PC-3 (cell line): ENCODE measurements around the gene CDH26. TPM values are rescaled to one million over a fixed set of nuclear protein-coding genes. Genes with fewer than 3 reads are reported as not detected.

Experiments used
- ATAC-seq: fragments of 200-7000 bp; cut with Tn5 transposase; 2 replicates; pipeline ENCODE4 v1.9.1; 2020; ENCODE audit warnings: mild to moderate bottlenecking, moderate library complexity
- BruUV-seq: library from RNA; stranded (reverse); fragments of 400-500 nt; replicated peaks from 2 replicates; lab custom pipeline; 2021; lab: Mats Ljungman, UMichigan
- CTCF ChIA-PET: fragments of 300-600 bp; sonication (Branson Sonifier 250); formaldehyde crosslinking; loops from one replicate; lab custom pipeline; 2022; ENCODE audit warnings: antibody characterized with exemption; lab: Charles Lee
- POLR2A ChIA-PET: fragments of 300-600 bp; sonication (Branson Sonifier 250); formaldehyde crosslinking; loops from one replicate; lab custom pipeline; 2022; ENCODE audit warnings: antibody characterized with exemption; ENCODE audit not compliant: unreplicated experiment; lab: Charles Lee
- DNase-seq: peaks from one replicate; pipeline ENCODE4 v3.0.0-alpha.2; 2015
- H2AFZ ChIP-seq: fragments of 300-600 bp; sonication (generic); 2 replicates; pipeline ENCODE4 v1.6.0; 2016; ENCODE audit warnings: antibody characterized with exemption, low read length
- H3F3A ChIP-seq: fragments of 300-600 bp; sonication (generic); one replicate; pipeline ENCODE4 v1.6.0; 2017; ENCODE audit warnings: antibody characterized with exemption, low read length, control low read depth, mild to moderate bottlenecking; ENCODE audit not compliant: unreplicated experiment
- H3K27ac ChIP-seq: fragments of 300-600 bp; sonication (generic); 2 replicates; pipeline ENCODE4 v1.5.1; 2016; ENCODE audit warnings: mild to moderate bottlenecking, low read length
- H3K27me3 ChIP-seq: fragments of 300-600 bp; sonication (generic); 2 replicates; pipeline ENCODE4 v1.6.1; 2016; ENCODE audit warnings: low read length, mixed read lengths
- H3K36me3 ChIP-seq: fragments of 300-600 bp; sonication (generic); 2 replicates; pipeline ENCODE4 v1.6.1; 2016; ENCODE audit warnings: low read depth, mixed run types, low read length, mixed read lengths
- H3K4me1 ChIP-seq: fragments of 300-600 bp; sonication (generic); 2 replicates; pipeline ENCODE4 v1.5.1; 2016; ENCODE audit warnings: low read length; ENCODE audit not compliant: insufficient read depth
- H3K4me2 ChIP-seq: fragments of 300-600 bp; sonication (generic); 2 replicates; pipeline ENCODE4 v1.6.0; 2016; ENCODE audit warnings: low read length
- H3K4me3 ChIP-seq: fragments of 300-600 bp; sonication (generic); 2 replicates; pipeline ENCODE4 v1.5.1; 2016; ENCODE audit warnings: mild to moderate bottlenecking, low read length, mixed read lengths
- H3K79me2 ChIP-seq: fragments of 300-600 bp; sonication (generic); 2 replicates; pipeline ENCODE4 v1.6.1; 2017; ENCODE audit warnings: low read length, mixed read lengths
- H3K9ac ChIP-seq: fragments of 300-600 bp; sonication (generic); 2 replicates; pipeline ENCODE4 v1.6.0; 2016; ENCODE audit warnings: mild to moderate bottlenecking, low read length
- H3K9me2 ChIP-seq: fragments of 300-600 bp; sonication (generic); replicated peaks from 2 replicates; pipeline ENCODE4 v1.6.1; 2016; ENCODE audit warnings: mixed run types, low read length, mixed read lengths
- H3K9me3 ChIP-seq: fragments of 300-600 bp; sonication (generic); 2 replicates; pipeline ENCODE4 v1.6.1; 2016; ENCODE audit warnings: low read length, mixed read lengths
- H4K20me1 ChIP-seq: fragments of 300-600 bp; sonication (generic); 2 replicates; pipeline ENCODE4 v1.6.1; 2016; ENCODE audit warnings: low read length, mixed read lengths
- EZH2 ChIP-seq: fragments of 300-600 bp; sonication (generic); IDR thresholded peaks from one replicate; pipeline ENCODE4 v1.6.1; 2017; ENCODE audit warnings: antibody characterized with exemption, mild to moderate bottlenecking, low read length; ENCODE audit not compliant: unreplicated experiment
- EZH2phosphoT487 ChIP-seq: fragments of 300-600 bp; sonication (generic); IDR thresholded peaks from 2 replicates; pipeline ENCODE4 v1.6.1; 2018; ENCODE audit warnings: mild to moderate bottlenecking, antibody characterized with exemption, low read length, borderline replicate concordance
- intact Hi-C: fragments of 100-400 bp; cut with micrococcal nuclease; formaldehyde crosslinking; loops from 2 replicates; pipeline ENCODE4 v1.9.0; 2023
- total RNA-seq: library from RNA; depleted of rRNA; stranded (reverse); fragments of >200 nt; gene quantifications from 2 replicates; pipeline ENCODE4 v1.2.3, GENCODE V29; 2014
- TF ChIP-seq, protein P1 (sequence below): fragments of 300-600 bp; sonication (generic); conservative IDR thresholded peaks from 2 replicates; pipeline ENCODE4 v1.5.1; 2017; ENCODE audit warnings: antibody characterized with exemption, low read depth, mild to moderate bottlenecking, low read length

CDH26 gene
- total RNA-seq, 1 experiment from 2014 or later: 1.2 TPM

DNA sequence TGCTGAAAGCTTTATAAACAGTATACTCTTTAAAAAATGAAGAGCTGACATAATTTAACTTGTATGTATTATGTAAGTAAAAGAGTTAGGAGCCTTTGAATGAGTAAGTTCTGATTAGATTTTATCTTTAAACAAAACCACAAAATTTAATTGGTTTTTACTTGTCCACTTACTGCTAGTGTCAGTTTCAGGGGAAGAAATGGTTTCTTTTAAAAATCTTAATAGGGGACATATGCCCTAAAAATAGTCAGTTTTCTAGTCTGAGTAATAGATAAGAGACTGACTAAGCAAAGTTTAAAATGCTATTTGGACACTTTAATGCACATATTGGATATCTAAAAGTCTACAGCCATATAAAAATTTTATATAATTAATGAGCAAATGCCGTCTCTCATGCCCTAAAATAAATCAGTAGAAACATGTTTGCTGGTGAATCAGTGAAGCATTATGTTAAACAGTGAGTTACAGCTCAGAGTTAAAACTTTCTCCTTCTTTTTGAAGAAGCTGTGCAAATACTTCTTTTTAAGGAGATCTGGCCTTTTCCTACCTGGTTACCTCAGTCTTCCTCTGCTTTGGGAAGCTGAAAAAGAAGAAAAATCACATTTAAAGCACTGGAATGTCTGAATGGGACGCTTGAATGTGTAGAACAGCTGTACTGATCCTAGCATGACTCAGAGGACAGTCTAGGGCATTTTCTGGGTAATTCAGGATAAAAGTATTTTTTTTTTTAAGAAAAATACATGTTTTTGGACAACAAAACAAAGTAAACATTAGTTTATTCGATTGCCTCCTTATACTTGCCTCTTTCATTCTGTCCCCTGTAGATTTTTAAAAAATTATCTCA is 55.3 kb downstream of the CDH26 start:
- Histone ChIP-seq H3K4me3 (no peak overlapping the region), H3K27ac (no peak overlapping the region), H4K20me1 (no peaks in the 10 kb centered on the region), H3K9me2 (no peaks in the 10 kb centered on the region), H3K27me3 (no peaks in the 10 kb centered on the region), H3K9ac (no peak overlapping the region), H3K4me2 (no peak overlapping the region), H2AFZ (no peak overlapping the region), H3F3A (no peaks in the 10 kb centered on the region), H3K4me1 (0 out of 2 replicates have a peak, but pooled peaks cover 2% of the 10 kb centered on the region), H3K36me3 (no peaks in the 10 kb centered on the region), H3K79me2 (no peaks in the 10 kb centered on the region), H3K9me3 (peaks cover 4% of the 10 kb centered on the region; the same call in 1 of the 2 replicates)
- POLR2A ChIA-PET: no interaction called here
- intact Hi-C loops: no loop called here
- no peak for DNase-seq
- TF ChIP-seq EZH2: no peak
- TF ChIP-seq, protein P1, sequence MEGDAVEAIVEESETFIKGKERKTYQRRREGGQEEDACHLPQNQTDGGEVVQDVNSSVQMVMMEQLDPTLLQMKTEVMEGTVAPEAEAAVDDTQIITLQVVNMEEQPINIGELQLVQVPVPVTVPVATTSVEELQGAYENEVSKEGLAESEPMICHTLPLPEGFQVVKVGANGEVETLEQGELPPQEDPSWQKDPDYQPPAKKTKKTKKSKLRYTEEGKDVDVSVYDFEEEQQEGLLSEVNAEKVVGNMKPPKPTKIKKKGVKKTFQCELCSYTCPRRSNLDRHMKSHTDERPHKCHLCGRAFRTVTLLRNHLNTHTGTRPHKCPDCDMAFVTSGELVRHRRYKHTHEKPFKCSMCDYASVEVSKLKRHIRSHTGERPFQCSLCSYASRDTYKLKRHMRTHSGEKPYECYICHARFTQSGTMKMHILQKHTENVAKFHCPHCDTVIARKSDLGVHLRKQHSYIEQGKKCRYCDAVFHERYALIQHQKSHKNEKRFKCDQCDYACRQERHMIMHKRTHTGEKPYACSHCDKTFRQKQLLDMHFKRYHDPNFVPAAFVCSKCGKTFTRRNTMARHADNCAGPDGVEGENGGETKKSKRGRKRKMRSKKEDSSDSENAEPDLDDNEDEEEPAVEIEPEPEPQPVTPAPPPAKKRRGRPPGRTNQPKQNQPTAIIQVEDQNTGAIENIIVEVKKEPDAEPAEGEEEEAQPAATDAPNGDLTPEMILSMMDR: no peak
- TF ChIP-seq EZH2phosphoT487: no peak
- peak; percentile 27; the same call in 1 of the 2 replicates for ATAC-seq
- CTCF ChIA-PET: interaction anchor here (0.7 kb wide), 1 partner anchor 34 kb away, joined by 3 read pairs; no protein-coding TSS in a partner anchor
- no TSS peak for BruUV-seq

GRCh38 chr20:60016406-60016805 is 58.2 kb downstream of the CDH26 start:
- Histone ChIP-seq H3K4me1 (0 out of 2 replicates have a peak, but pooled peaks cover 2% of the 10 kb centered on the region), H3K9ac (no peak overlapping the region), H3K27me3 (no peaks in the 10 kb centered on the region), H3K4me3 (no peak overlapping the region), H4K20me1 (no peaks in the 10 kb centered on the region), H3F3A (no peaks in the 10 kb centered on the region), H3K9me3 (peaks cover 4% of the 10 kb centered on the region; the same call in 1 of the 2 replicates), H3K4me2 (no peak overlapping the region), H3K27ac (no peak overlapping the region), H3K36me3 (no peaks in the 10 kb centered on the region), H2AFZ (no peak overlapping the region), H3K9me2 (no peaks in the 10 kb centered on the region), H3K79me2 (no peaks in the 10 kb centered on the region)
- POLR2A ChIA-PET: no interaction called here
- DNase-seq (no peak), ATAC-seq (no peak)
- CTCF ChIA-PET: no interaction called here
- intact Hi-C loops: no loop called here
- no TSS peak for BruUV-seq
- TF ChIP-seq EZH2phosphoT487 (no peak), EZH2 (no peak)
- TF ChIP-seq, protein P1: no peak

DNA sequence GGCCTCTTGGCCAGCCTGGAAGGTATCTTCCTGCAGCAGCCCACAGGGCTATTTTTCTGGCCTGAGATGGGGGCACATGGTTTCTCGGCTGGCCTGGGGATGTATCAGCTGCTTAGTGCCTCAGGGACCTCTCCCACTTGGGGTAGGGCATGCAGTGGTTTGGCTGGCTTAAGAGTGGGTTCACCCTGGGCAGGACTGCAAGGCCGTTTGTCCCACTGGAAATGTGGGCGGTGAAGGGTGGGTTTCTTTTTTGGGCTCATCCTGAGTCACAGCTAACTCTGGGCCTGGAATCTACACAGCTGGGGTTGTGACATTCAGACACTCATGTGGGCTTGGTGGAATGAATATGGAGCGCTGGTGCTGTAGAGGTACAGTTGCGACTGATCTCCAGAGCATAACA is 62.0 kb downstream of the CDH26 start:
- TF ChIP-seq EZH2 (no peak), EZH2phosphoT487 (no peak)
- TF ChIP-seq, protein P1: no peak
- no peaks in the 10 kb centered on the region for H4K20me1 ChIP-seq
- H3K4me2 ChIP-seq: no peak overlapping the region
- H3K9ac ChIP-seq: no peak overlapping the region
- no peaks in the 10 kb centered on the region for H3K4me1 ChIP-seq
- H3K27me3 ChIP-seq: no peaks in the 10 kb centered on the region
- H3K27ac ChIP-seq: no peak overlapping the region
- BruUV-seq: no TSS peak
- H3K9me2 ChIP-seq: no peaks in the 10 kb centered on the region
- ChIA-PET POLR2A (interaction anchor here (0.6 kb wide), 1 partner anchor 1401 kb away, joined by 3 read pairs; no protein-coding TSS in a partner anchor), CTCF (no interaction called here)
- DNase-seq: no peak
- intact Hi-C loops: no loop called here
- no peaks in the 10 kb centered on the region for H3K36me3 ChIP-seq
- H3F3A ChIP-seq: no peaks in the 10 kb centered on the region
- ATAC-seq: no peak
- no peak overlapping the region for H3K4me3 ChIP-seq
- H3K79me2 ChIP-seq: no peaks in the 10 kb centered on the region
- H3K9me3 ChIP-seq: peaks cover 4% of the 10 kb centered on the region; the same call in 1 of the 2 replicates
- H2AFZ ChIP-seq: no peak overlapping the region
